OCI-LY1 (cell line): ENCODE measurements around the gene INPP5A.

Experiments used
- H2AFZ ChIP-seq: fragments of 200-600 bp; sonication (generic), shearing (Covaris generic); 2 replicates; pipeline ENCODE4 v1.6.0; 2014; ENCODE audit warnings: antibody characterized with exemption, mild to moderate bottlenecking, low read length
- H3F3A ChIP-seq: fragments of 200-600 bp; sonication (generic), shearing (Covaris generic); 2 replicates; pipeline ENCODE4 v1.6.0; 2014; ENCODE audit warnings: mild to moderate bottlenecking, antibody characterized with exemption, low read length, moderate library complexity; ENCODE audit not compliant: insufficient read depth
- H3K27ac ChIP-seq: fragments of 200-600 bp; sonication (generic); 2 replicates; pipeline ENCODE4 v1.5.1; 2014; ENCODE audit warnings: low read length, mixed run types, mild to moderate bottlenecking, low read depth; ENCODE audit not compliant: poor library complexity, severe bottlenecking
- H3K27me3 ChIP-seq: fragments of 200-600 bp; sonication (generic); 2 replicates; pipeline ENCODE4 v1.6.0; 2014; ENCODE audit warnings: antibody characterized with exemption, mild to moderate bottlenecking, low read length, moderate library complexity; ENCODE audit not compliant: insufficient read depth
- H3K36me3 ChIP-seq: fragments of 200-600 bp; sonication (generic); 2 replicates; pipeline ENCODE4 v1.6.1; 2014; ENCODE audit warnings: mild to moderate bottlenecking, antibody characterized with exemption, low read length, moderate library complexity, mixed read lengths; ENCODE audit not compliant: insufficient read depth
- H3K4me1 ChIP-seq: fragments of 200-600 bp; sonication (generic); 2 replicates; pipeline ENCODE4 v1.5.1; 2014; ENCODE audit warnings: mild to moderate bottlenecking, low read length, moderate library complexity; ENCODE audit not compliant: insufficient read depth, severe bottlenecking
- H3K4me2 ChIP-seq: fragments of 200-600 bp; sonication (generic), shearing (Covaris generic); 2 replicates; pipeline ENCODE4 v1.6.1; 2014; ENCODE audit warnings: low read length
- H3K4me3 ChIP-seq: fragments of 200-600 bp; sonication (generic); 2 replicates; pipeline ENCODE4 v1.5.1; 2014; ENCODE audit warnings: low read length, low read depth, mild to moderate bottlenecking, mixed read lengths; ENCODE audit not compliant: poor library complexity, severe bottlenecking
- H3K79me2 ChIP-seq: fragments of 200-600 bp; shearing (Covaris generic); 2 replicates; pipeline ENCODE4 v1.6.1; 2016; ENCODE audit warnings: mixed run types, low read length, mixed read lengths; ENCODE audit not compliant: insufficient read depth
- H3K9ac ChIP-seq: fragments of 200-600 bp; sonication (generic), shearing (Covaris generic); 2 replicates; pipeline ENCODE4 v1.6.1; 2014; ENCODE audit warnings: mild to moderate bottlenecking, low read length, mixed read lengths
- H3K9me2 ChIP-seq: fragments of 200-600 bp; sonication (generic), shearing (Covaris generic); 2 replicates; pipeline ENCODE4 v1.6.1; 2014; ENCODE audit warnings: low read depth, mild to moderate bottlenecking, low read length, mixed read lengths
- H3K9me3 ChIP-seq: fragments of 200-600 bp; shearing (Covaris generic); 2 replicates; pipeline ENCODE4 v1.6.1; 2014; ENCODE audit warnings: low read length, mixed read lengths
- H4K20me1 ChIP-seq: fragments of 200-600 bp; sonication (generic), shearing (Covaris generic); 2 replicates; pipeline ENCODE4 v1.6.0; 2016; ENCODE audit warnings: mild to moderate bottlenecking, low read length; ENCODE audit not compliant: insufficient read depth
- EZH2 ChIP-seq: fragments of 200-600 bp; sonication (generic), shearing (Covaris generic); IDR thresholded peaks from 2 replicates; pipeline ENCODE4 v1.8.0; 2017; ENCODE audit warnings: borderline replicate concordance, mixed run types, mild to moderate bottlenecking, antibody characterized with exemption, low read length, moderate library complexity, mixed read lengths
- TF ChIP-seq, protein P1 (sequence below): fragments of 200-600 bp; sonication (generic), shearing (Covaris generic); IDR thresholded peaks from 2 replicates; pipeline ENCODE4 v1.5.1; 2017; ENCODE audit warnings: mild to moderate bottlenecking, antibody characterized with exemption, low read length, moderate library complexity, mixed read lengths

Gene INPP5A

DNA sequence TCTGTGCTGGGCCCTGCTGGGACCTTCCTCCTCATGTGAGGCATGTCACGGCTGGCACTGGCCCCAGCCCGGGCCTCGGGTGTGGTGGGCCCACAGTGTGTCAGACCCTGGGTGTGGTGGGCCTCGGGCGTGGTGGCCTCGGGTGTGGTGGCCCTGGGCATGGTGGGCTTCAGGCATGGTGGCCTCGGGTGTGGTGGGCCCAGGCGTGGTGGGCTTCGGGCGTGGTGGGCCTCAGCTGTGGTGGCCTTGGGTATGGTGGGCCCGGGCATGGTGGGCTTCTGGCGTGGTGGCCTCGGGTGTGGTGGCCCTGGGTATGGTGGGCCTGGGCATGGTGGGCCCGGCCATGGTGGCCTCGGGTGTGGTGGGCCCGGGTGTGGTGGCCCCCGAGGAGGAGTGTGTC lies 207.9 kb downstream of the INPP5A start:
- Histone ChIP-seq H3F3A (no peaks in the 10 kb centered on the region), H3K9me2 (no peaks in the 10 kb centered on the region), H2AFZ (no peak overlapping the region), H4K20me1 (no peaks in the 10 kb centered on the region), H3K36me3 (no peaks in the 10 kb centered on the region), H3K79me2 (no peaks in the 10 kb centered on the region), H3K9me3 (no peaks in the 10 kb centered on the region), H3K27me3 (no peaks in the 10 kb centered on the region; the same call in 1 of the 2 replicates), H3K27ac (no peak overlapping the region), H3K4me2 (no peak overlapping the region), H3K4me3 (no peak overlapping the region), H3K9ac (no peak overlapping the region), H3K4me1 (no peaks in the 10 kb centered on the region)
- TF ChIP-seq, protein P1, sequence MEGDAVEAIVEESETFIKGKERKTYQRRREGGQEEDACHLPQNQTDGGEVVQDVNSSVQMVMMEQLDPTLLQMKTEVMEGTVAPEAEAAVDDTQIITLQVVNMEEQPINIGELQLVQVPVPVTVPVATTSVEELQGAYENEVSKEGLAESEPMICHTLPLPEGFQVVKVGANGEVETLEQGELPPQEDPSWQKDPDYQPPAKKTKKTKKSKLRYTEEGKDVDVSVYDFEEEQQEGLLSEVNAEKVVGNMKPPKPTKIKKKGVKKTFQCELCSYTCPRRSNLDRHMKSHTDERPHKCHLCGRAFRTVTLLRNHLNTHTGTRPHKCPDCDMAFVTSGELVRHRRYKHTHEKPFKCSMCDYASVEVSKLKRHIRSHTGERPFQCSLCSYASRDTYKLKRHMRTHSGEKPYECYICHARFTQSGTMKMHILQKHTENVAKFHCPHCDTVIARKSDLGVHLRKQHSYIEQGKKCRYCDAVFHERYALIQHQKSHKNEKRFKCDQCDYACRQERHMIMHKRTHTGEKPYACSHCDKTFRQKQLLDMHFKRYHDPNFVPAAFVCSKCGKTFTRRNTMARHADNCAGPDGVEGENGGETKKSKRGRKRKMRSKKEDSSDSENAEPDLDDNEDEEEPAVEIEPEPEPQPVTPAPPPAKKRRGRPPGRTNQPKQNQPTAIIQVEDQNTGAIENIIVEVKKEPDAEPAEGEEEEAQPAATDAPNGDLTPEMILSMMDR, result no peak
- no peak for TF ChIP-seq EZH2

GRCh38 chr10:132745971-132746370 lies 208.4 kb downstream of the INPP5A start:
- Histone ChIP-seq H3K4me1 (no peaks in the 10 kb centered on the region), H3K4me3 (no peak overlapping the region), H2AFZ (no peak overlapping the region), H3K4me2 (no peak overlapping the region), H3K27ac (no peak overlapping the region), H3K9me3 (no peaks in the 10 kb centered on the region), H3K27me3 (no peaks in the 10 kb centered on the region; the same call in 1 of the 2 replicates), H3K36me3 (no peaks in the 10 kb centered on the region), H3K9me2 (no peaks in the 10 kb centered on the region), H3K79me2 (no peaks in the 10 kb centered on the region), H3F3A (no peaks in the 10 kb centered on the region), H3K9ac (no peak overlapping the region), H4K20me1 (no peaks in the 10 kb centered on the region)
- TF ChIP-seq, protein P1, result no peak
- TF ChIP-seq EZH2, result no peak

GRCh38 chr10:132746386-132746785 lies 208.8 kb downstream of the INPP5A start:
- Histone ChIP-seq H3K36me3 (no peaks in the 10 kb centered on the region), H3K9me2 (no peaks in the 10 kb centered on the region), H3K9me3 (no peaks in the 10 kb centered on the region), H3K79me2 (no peaks in the 10 kb centered on the region), H3K4me3 (no peak overlapping the region), H4K20me1 (no peaks in the 10 kb centered on the region), H3K4me1 (no peaks in the 10 kb centered on the region), H3K4me2 (no peak overlapping the region), H2AFZ (no peak overlapping the region), H3F3A (no peaks in the 10 kb centered on the region), H3K9ac (no peak overlapping the region), H3K27me3 (no peaks in the 10 kb centered on the region; the same call in 1 of the 2 replicates), H3K27ac (no peak overlapping the region)
- no peak for TF ChIP-seq EZH2
- TF ChIP-seq, protein P1, result no peak
